IMR-90 (cell line): ENCODE measurements around the gene KCNAB1. TPM values are rescaled to one million over a fixed set of nuclear protein-coding genes. Genes with fewer than 3 reads are reported as not detected.

Experiments used
- ATAC-seq: fragments of 200-7000 bp; cut with Tn5 transposase; 2 replicates; pipeline ENCODE4 v1.9.1; 2020; ENCODE audit warnings: low read depth, mild to moderate bottlenecking, moderate library complexity
- BruUV-seq: library from RNA; stranded (reverse); fragments of 400-500 nt; replicated peaks from 2 replicates; lab custom pipeline; 2021; lab: Mats Ljungman, UMichigan
- CTCF ChIA-PET: fragments of 300-600 bp; formaldehyde crosslinking; extraction: SDS; loops from one replicate; lab custom pipeline; 2021; ENCODE audit warnings: antibody characterized with exemption; lab: Yijun Ruan, JAX
- POLR2A ChIA-PET: fragments of 300-600 bp; sonication (Branson Sonifier 250); formaldehyde crosslinking; loops from one replicate; lab custom pipeline; 2022; ENCODE audit warnings: antibody characterized with exemption; ENCODE audit not compliant: unreplicated experiment; lab: Charles Lee
- DNase-seq: peaks from one replicate; pipeline ENCODE4 v3.0.0; 2013
- H2AFZ ChIP-seq: replicated peaks from 2 replicates; pipeline ENCODE3; 2013; ENCODE audit warnings: low read length, mild to moderate bottlenecking; ENCODE audit not compliant: poor library complexity
- H2AK5ac ChIP-seq: 2 replicates; pipeline ENCODE4 v1.6.1; 2013; ENCODE audit warnings: low read depth, low read length, inconsistent platforms
- H2AK9ac ChIP-seq: replicated peaks from 2 replicates; pipeline ENCODE3; 2013; ENCODE audit warnings: mild to moderate bottlenecking, low read depth, low read length, moderate library complexity; ENCODE audit not compliant: poor library complexity
- H2BK120ac ChIP-seq: 2 replicates; pipeline ENCODE4 v1.6.1; 2013; ENCODE audit warnings: low read depth, low read length, inconsistent platforms
- H2BK15ac ChIP-seq: 3 replicates; pipeline ENCODE4 v1.6.1; 2013; ENCODE audit warnings: low read depth, low read length, inconsistent platforms
- H2BK20ac ChIP-seq: 2 replicates; pipeline ENCODE4 v1.6.1; 2013; ENCODE audit warnings: low read depth, mild to moderate bottlenecking, inconsistent platforms, low read length, moderate library complexity
- H2BK5ac ChIP-seq: 2 replicates; pipeline ENCODE4 v1.6.1; 2013; ENCODE audit warnings: mild to moderate bottlenecking, low read depth, low read length, inconsistent platforms; ENCODE audit not compliant: poor library complexity, severe bottlenecking
- H3K14ac ChIP-seq: replicated peaks from 2 replicates; pipeline ENCODE4 v1.6.1; 2013; ENCODE audit warnings: low read depth, low read length, inconsistent platforms
- H3K18ac ChIP-seq: 2 replicates; pipeline ENCODE4 v1.6.1; 2013; ENCODE audit warnings: low read depth, low read length, control low read depth
- H3K23ac ChIP-seq: 2 replicates; pipeline ENCODE4 v1.6.1; 2013; ENCODE audit warnings: low read depth, low read length, inconsistent platforms
- H3K27ac ChIP-seq: 2 replicates; pipeline ENCODE4 v1.5.1; 2013; ENCODE audit warnings: mild to moderate bottlenecking, control low read depth, low read length; ENCODE audit not compliant: insufficient read depth
- H3K27me3 ChIP-seq: 2 replicates; pipeline ENCODE4 v1.6.1; 2013; ENCODE audit warnings: low read length; ENCODE audit not compliant: control insufficient read depth, insufficient read depth
- H3K36me3 ChIP-seq: 2 replicates; pipeline ENCODE4 v1.6.1; 2013; ENCODE audit warnings: low read length, mixed read lengths; ENCODE audit not compliant: control insufficient read depth, insufficient read depth
- H3K4ac ChIP-seq: 2 replicates; pipeline ENCODE4 v1.6.1; 2013; ENCODE audit warnings: low read depth, low read length, inconsistent platforms
- H3K4me1 ChIP-seq: 2 replicates; pipeline ENCODE4 v1.6.1; 2013; ENCODE audit warnings: low read length, mixed read lengths; ENCODE audit not compliant: control insufficient read depth, insufficient read depth
- H3K4me2 ChIP-seq: 2 replicates; pipeline ENCODE4 v1.6.1; 2013; ENCODE audit warnings: low read depth, mild to moderate bottlenecking, control low read depth, low read length, moderate library complexity
- H3K4me3 ChIP-seq: 2 replicates; pipeline ENCODE4 v1.5.1; 2013; ENCODE audit warnings: low read depth, mild to moderate bottlenecking, control low read depth, low read length, moderate library complexity; ENCODE audit not compliant: insufficient read depth
- H3K56ac ChIP-seq: 2 replicates; pipeline ENCODE4 v1.6.1; 2013; ENCODE audit warnings: low read length, inconsistent platforms; ENCODE audit not compliant: insufficient read depth; ENCODE audit errors: extremely low read depth
- H3K79me1 ChIP-seq, 2 experiments: 2 replicates each; pipeline ENCODE4 v1.6.1; 2013; ENCODE audit warnings: low read length in 2 of 2, inconsistent platforms in 1 of 2, low read depth in 1 of 2
- H3K9ac ChIP-seq: 2 replicates; pipeline ENCODE4 v1.6.1; 2013; ENCODE audit warnings: low read depth, low read length, control low read depth
- H3K9me1 ChIP-seq: 2 replicates; pipeline ENCODE4 v1.6.1; 2013; ENCODE audit warnings: low read length, inconsistent platforms; ENCODE audit not compliant: insufficient read depth
- H3K9me3 ChIP-seq: 2 replicates; pipeline ENCODE4 v1.6.1; 2013; ENCODE audit warnings: low read length; ENCODE audit not compliant: control insufficient read depth, insufficient read depth
- H4K20me1 ChIP-seq: 2 replicates; pipeline ENCODE4 v1.6.1; 2013; ENCODE audit warnings: low read length, inconsistent platforms; ENCODE audit not compliant: insufficient read depth
- H4K5ac ChIP-seq: 2 replicates; pipeline ENCODE4 v1.6.1; 2013; ENCODE audit warnings: mild to moderate bottlenecking, low read depth, low read length, control low read depth
- H4K8ac ChIP-seq, 2 experiments: 2 replicates each; pipeline ENCODE4 v1.6.1; 2013; ENCODE audit warnings: low read depth in 2 of 2, low read length in 2 of 2, control low read depth in 1 of 2, inconsistent platforms in 1 of 2
- H4K91ac ChIP-seq: 2 replicates; pipeline ENCODE4 v1.6.1; 2013; ENCODE audit warnings: low read depth, low read length, inconsistent platforms; ENCODE audit not compliant: insufficient read depth
- CEBPB ChIP-seq: IDR thresholded peaks from 2 replicates; pipeline ENCODE4 v1.6.1; 2012; ENCODE audit warnings: low read depth, low read length, improper control_type of control experiment
- CHD1 ChIP-seq: IDR thresholded peaks from 2 replicates; pipeline ENCODE4 v1.6.1; 2012; ENCODE audit warnings: low read depth, low read length, improper control_type of control experiment
- CTCF ChIP-seq: conservative IDR thresholded peaks from 2 replicates; pipeline ENCODE4 v1.5.1; 2012; ENCODE audit warnings: mild to moderate bottlenecking, low read depth, low read length, improper control_type of control experiment
- ELK1 ChIP-seq: fragments of 150-350 bp; IDR thresholded peaks from 2 replicates; pipeline ENCODE4 v1.6.1; 2016; ENCODE audit warnings: low read depth, mild to moderate bottlenecking, low read length, moderate library complexity, borderline replicate concordance
- FOS ChIP-seq: fragments of 150-350 bp; IDR thresholded peaks from 2 replicates; pipeline ENCODE4 v1.6.1; 2016; ENCODE audit warnings: low read depth, low read length
- MAFK ChIP-seq: IDR thresholded peaks from 2 replicates; pipeline ENCODE4 v1.6.1; 2012; ENCODE audit warnings: low read depth, low read length, improper control_type of control experiment
- MAZ ChIP-seq: IDR thresholded peaks from 2 replicates; pipeline ENCODE4 v1.6.1; 2012; ENCODE audit warnings: low read depth, mild to moderate bottlenecking, low read length, improper control_type of control experiment, moderate library complexity, borderline replicate concordance
- NFE2L2 ChIP-seq: fragments of 150-350 bp; IDR thresholded peaks from 2 replicates; pipeline ENCODE4 v1.6.1; 2016; ENCODE audit warnings: low read depth, mild to moderate bottlenecking, low read length
- POLR2A ChIP-seq: IDR thresholded peaks from 2 replicates; pipeline ENCODE4 v1.6.1; 2012; ENCODE audit warnings: mild to moderate bottlenecking, low read depth, low read length
- RAD21 ChIP-seq: IDR thresholded peaks from 2 replicates; pipeline ENCODE4 v1.6.1; 2012; ENCODE audit warnings: low read length, improper control_type of control experiment
- RCOR1 ChIP-seq: IDR thresholded peaks from 2 replicates; pipeline ENCODE4 v1.6.1; 2012; ENCODE audit warnings: mild to moderate bottlenecking, low read length, improper control_type of control experiment; ENCODE audit not compliant: insufficient replicate concordance
- RFX5 ChIP-seq: IDR thresholded peaks from 2 replicates; pipeline ENCODE4 v1.8.0; 2012; ENCODE audit warnings: low read depth, mild to moderate bottlenecking, low read length, moderate library complexity
- WGBS, 2 experiments: methylation state at CpG; one replicate each; pipeline versions ENCODE4 v1.1.5 to v1.1.7; 2013; ENCODE audit warnings: missing lambda C conversion rate in 2 of 2; ENCODE audit not compliant: insufficient read length in 1 of 2; ENCODE audit errors: extremely low coverage in 2 of 2; 5-methylcytosine and 5-hydroxymethylcytosine counted together
- dilution Hi-C: fragments of 300-500 bp; cut with HindIII; formaldehyde crosslinking; loops from one replicate; pipeline ENCODE4 v1.14.3; 2018; ENCODE audit warnings: low sequenced_read_pairs; ENCODE audit not compliant: unreplicated experiment
- in situ Hi-C: fragments of 300-500 bp; cut with MboI; formaldehyde crosslinking; loops from 3 replicates; pipeline ENCODE4 v1.14.3; 2019; ENCODE audit warnings: low sequenced_read_pairs, inconsistent platforms, mixed read lengths
- intact Hi-C: fragments of 100-400 bp; cut with micrococcal nuclease; formaldehyde crosslinking; loops from 2 replicates; pipeline ENCODE4 v1.10.0; 2022
- polyA plus RNA-seq, 3 experiments: library from polyadenylated mRNA; depleted of rRNA; stranded (reverse); fragments of >200 nt; gene quantifications; 2 replicates each; pipeline ENCODE4 v1.2.3, GENCODE V29; 2012; ENCODE audit warnings: low replicate concordance in 1 of 3
- total RNA-seq: library from RNA; depleted of rRNA; stranded (reverse); fragments of >200 nt; gene quantifications from 2 replicates; pipeline ENCODE4 v1.2.3, GENCODE V29; 2012

KCNAB1 gene
- total and polyA plus RNA-seq, 2 of the 4 experiments (the other 2 are of a cell fraction) = under 0.01 to 0.07 TPM

- no TSS peak for BruUV-seq
- dilution Hi-C loops (no loop called here), in situ Hi-C loops (no loop called here), intact Hi-C loops (no loop called here)
- H3K4me1 ChIP-seq = peaks cover 2% of the 10 kb centered on the region
- CTCF ChIA-PET = interaction anchor here (0.6 kb wide), 1 partner anchor 41 kb away, joined by 3 read pairs; no protein-coding TSS in a partner anchor
- DNase-seq (peak; percentile 12), ATAC-seq (peak; percentile 75)
- TF ChIP-seq FOS (no peak), ELK1 (no peak), CHD1 (no peak), RCOR1 (no peak), CTCF (no peak), NFE2L2 (no peak), POLR2A (no peak), RAD21 (no peak), MAZ (no peak), MAFK (no peak), CEBPB (no peak), RFX5 (no peak)
- no peak overlapping the region for H2AK9ac ChIP-seq
- no peak overlapping the region for H3K14ac ChIP-seq
- no peak overlapping the region for H2BK15ac ChIP-seq
- no peaks in the 10 kb centered on the region for H3K27me3 ChIP-seq
- no peak overlapping the region; the same call in 1 of the 2 replicates for H3K9ac ChIP-seq
- H4K91ac ChIP-seq = no peak overlapping the region
- H3K4ac ChIP-seq = no peak overlapping the region
- no peak overlapping the region for H2AFZ ChIP-seq
- peak overlapping the region; percentile 19; the same call in 1 of the 2 replicates for H3K4me3 ChIP-seq
- no peak overlapping the region for H2BK20ac ChIP-seq
- no peaks in the 10 kb centered on the region for H3K79me1 ChIP-seq
- POLR2A ChIA-PET = no interaction called here
- no peak overlapping the region for H2AK5ac ChIP-seq
- H3K56ac ChIP-seq = no peak overlapping the region
- H3K9me3 ChIP-seq = no peaks in the 10 kb centered on the region
- peak overlapping the region; percentile 70 for H3K4me2 ChIP-seq
- no peak overlapping the region for H2BK5ac ChIP-seq
- no peaks in the 10 kb centered on the region for H3K9me1 ChIP-seq
- H4K5ac ChIP-seq = no peak overlapping the region
- WGBS, 2 experiments = no CpG with 5 or more reads among the region's 6 CpGs
- no peak overlapping the region for H3K27ac ChIP-seq
- no peaks in the 10 kb centered on the region for H4K20me1 ChIP-seq
- no peak overlapping the region for H3K18ac ChIP-seq
- no peak overlapping the region; the same call in 1 of the 2 replicates for H2BK120ac ChIP-seq
- H3K36me3 ChIP-seq = no peaks in the 10 kb centered on the region
- no peak overlapping the region for H3K23ac ChIP-seq
- no peak overlapping the region for H4K8ac ChIP-seq
Measured at GRCh38 chr3:156300929-156301840, 180.8 kb downstream of the KCNAB1 start.
